B cell (primary cell): ENCODE results near the gene NHERF2.

Experiments
- CTCF ChIP-seq: fragments of 200-600 bp; IDR thresholded peaks from one replicate; pipeline ENCODE4 v1.8.0; 2022; ENCODE audit warnings: antibody characterized with exemption, mild to moderate bottlenecking
- EZH2 ChIP-seq: IDR thresholded peaks from 2 replicates; pipeline ENCODE4 v1.6.1; 2012; ENCODE audit warnings: borderline replicate concordance, low read depth, mild to moderate bottlenecking, moderate library complexity, low read length; ENCODE audit not compliant: insufficient read depth, poor library complexity, severe bottlenecking

GRCh38 chr16:1981398-1981836 lies 45.3 kb upstream of the NHERF2 start, which contains the start of gene NOXO1:
- TF ChIP-seq CTCF (no peak), EZH2 (no peak)
